Left ventricle myocardium inferior (tissue), 1 donor: ENCODE results near the gene PDHX. TPM values are rescaled to one million over a fixed set of nuclear protein-coding genes. Genes with fewer than 3 reads are reported as not detected.

Experiments used
- DNase-seq: peaks from one replicate; pipeline ENCODE4 v3.0.0-alpha.2; 2020
- H3K27ac ChIP-seq: fragments of 200-600 bp; replicated peaks from 2 replicates; pipeline ENCODE4 v1.8.0; 2021
- H3K27me3 ChIP-seq: fragments of 200-600 bp; 2 replicates; pipeline ENCODE4 v1.8.0; 2021; ENCODE audit warnings: low read depth
- H3K36me3 ChIP-seq: fragments of 200-600 bp; 2 replicates; pipeline ENCODE4 v1.8.0; 2021
- H3K4me1 ChIP-seq: fragments of 200-600 bp; 2 replicates; pipeline ENCODE4 v1.8.0; 2021
- H3K4me3 ChIP-seq: fragments of 200-600 bp; 2 replicates; pipeline ENCODE4 v1.8.0; 2021; ENCODE audit warnings: mild to moderate bottlenecking, moderate library complexity
- H3K9me3 ChIP-seq: fragments of 200-600 bp; replicated peaks from 2 replicates; pipeline ENCODE4 v1.8.0; 2021
- CTCF ChIP-seq: fragments of 200-600 bp; IDR thresholded peaks from 2 replicates; pipeline ENCODE4 v1.8.0; 2021; ENCODE audit warnings: antibody characterized with exemption, mild to moderate bottlenecking, borderline replicate concordance
- intact Hi-C: fragments of 100-400 bp; cut with micrococcal nuclease; formaldehyde crosslinking; loops from one replicate; pipeline ENCODE4 v1.11.0; 2022
- total RNA-seq: library from RNA; stranded (reverse); fragmentation: NEBNext Ultra II Directional; extraction: Animal tissue kit (Norgen Biotek cat#: 25700); gene quantifications from one replicate; pipeline ENCODE4 v1.2.1, GENCODE V29; 2021
- donor health status: DM: no; HTN: yes; CAD: no; lungs with severe emphysema.

The PDHX gene
- total RNA-seq, 1 donor from 2014 or later, result 157 TPM

- Histone ChIP-seq H3K27ac (no peak overlapping the region), H3K4me1 (peaks cover 30% of the 10 kb centered on the region), H3K4me3 (no peak overlapping the region), H3K36me3 (peaks cover 23% of the 10 kb centered on the region), H3K27me3 (no peaks in the 10 kb centered on the region), H3K9me3 (no peaks in the 10 kb centered on the region)
- intact Hi-C loops, result no loop called here
- DNase-seq, result no peak
- no peak for TF ChIP-seq CTCF
Measured at GRCh38 chr11:34964610-34965331, 48.4 kb downstream of the PDHX start.

GRCh38 chr11:34968862-34969261 lies 52.4 kb downstream of the PDHX start:
- intact Hi-C loops, result no loop called here
- Histone ChIP-seq H3K27me3 (no peaks in the 10 kb centered on the region), H3K36me3 (peaks cover 54% of the 10 kb centered on the region), H3K9me3 (no peaks in the 10 kb centered on the region), H3K27ac (no peak overlapping the region), H3K4me3 (no peak overlapping the region), H3K4me1 (peaks cover 8% of the 10 kb centered on the region)
- no peak for TF ChIP-seq CTCF
- no peak for DNase-seq

GRCh38 chr11:34970033-34970432 lies 53.6 kb downstream of the PDHX start:
- H3K4me1 ChIP-seq, result peaks cover 8% of the 10 kb centered on the region
- H3K4me3 ChIP-seq, result no peak overlapping the region
- no peak for DNase-seq
- H3K27me3 ChIP-seq, result no peaks in the 10 kb centered on the region
- H3K9me3 ChIP-seq, result no peaks in the 10 kb centered on the region
- intact Hi-C loops, result no loop called here
- TF ChIP-seq CTCF, result no peak
- peak overlapping the region; percentile 56 for H3K27ac ChIP-seq
- H3K36me3 ChIP-seq, result peaks cover 54% of the 10 kb centered on the region

- H3K27me3 ChIP-seq, result no peaks in the 10 kb centered on the region
- H3K27ac ChIP-seq, result peak overlapping the region; percentile 56
- H3K4me3 ChIP-seq, result no peak overlapping the region
- H3K36me3 ChIP-seq, result peaks cover 54% of the 10 kb centered on the region
- peaks cover 8% of the 10 kb centered on the region for H3K4me1 ChIP-seq
- no peak for TF ChIP-seq CTCF
- H3K9me3 ChIP-seq, result no peaks in the 10 kb centered on the region
- DNase-seq, result no peak
- intact Hi-C loops, result no loop called here
Measured at GRCh38 chr11:34970480-34970879, 54.1 kb downstream of the PDHX start.

- H3K4me1 ChIP-seq, result peaks cover 9% of the 10 kb centered on the region
- H3K27ac ChIP-seq, result no peak overlapping the region
- H3K27me3 ChIP-seq, result no peaks in the 10 kb centered on the region
- no peak for DNase-seq
- TF ChIP-seq CTCF, result no peak
- H3K9me3 ChIP-seq, result no peaks in the 10 kb centered on the region
- peaks cover 46% of the 10 kb centered on the region for H3K36me3 ChIP-seq
- H3K4me3 ChIP-seq, result no peak overlapping the region
- intact Hi-C loops, result no loop called here
Measured at GRCh38 chr11:34971928-34972327, 55.5 kb downstream of the PDHX start.
